Neural progenitor cell (in vitro differentiated cells): ENCODE data around the gene NDUFA8. TPM values are rescaled to one million over a fixed set of nuclear protein-coding genes. Genes with fewer than 3 reads are reported as not detected.
A peak's percentile ranks its signal among the peaks of the same experiment; 100 is the strongest.

Experiments
- DNase-seq: peaks from one replicate; pipeline ENCODE4 v3.0.0-alpha.2; 2016; ENCODE audit warnings: low spot score
- H2AFZ ChIP-seq: fragments of 200-600 bp; sonication (generic); replicated peaks from 2 replicates; pipeline ENCODE4 v1.6.1; 2016; ENCODE audit warnings: antibody characterized with exemption
- H3F3A ChIP-seq: fragments of 200-600 bp; sonication (generic); 2 replicates; pipeline ENCODE4 v1.6.1; 2016; ENCODE audit warnings: antibody characterized with exemption, low read depth
- H3K27ac ChIP-seq: fragments of 200-600 bp; sonication (generic); 2 replicates; pipeline ENCODE4 v1.5.1; 2016; ENCODE audit warnings: mild to moderate bottlenecking
- H3K27me3 ChIP-seq: fragments of 200-600 bp; sonication (generic); 2 replicates; pipeline ENCODE4 v1.6.1; 2016; ENCODE audit warnings: mild to moderate bottlenecking, moderate library complexity
- H3K36me3 ChIP-seq: fragments of 200-600 bp; sonication (generic); 2 replicates; pipeline ENCODE4 v1.5.1; 2016
- H3K4me1 ChIP-seq: fragments of 200-600 bp; sonication (generic); 2 replicates; pipeline ENCODE4 v1.6.1; 2016; ENCODE audit warnings: mixed run types
- H3K4me2 ChIP-seq: fragments of 200-600 bp; sonication (generic); 2 replicates; pipeline ENCODE4 v1.6.1; 2016
- H3K4me3 ChIP-seq: fragments of 200-600 bp; sonication (generic); 2 replicates; pipeline ENCODE4 v1.5.1; 2016
- H3K79me2 ChIP-seq: fragments of 200-600 bp; sonication (generic); 2 replicates; pipeline ENCODE4 v1.6.1; 2016; ENCODE audit warnings: low read depth
- H3K9ac ChIP-seq: fragments of 200-600 bp; sonication (generic); 2 replicates; pipeline ENCODE4 v1.6.1; 2016
- H3K9me3 ChIP-seq: fragments of 200-600 bp; sonication (generic); 2 replicates; pipeline ENCODE4 v1.5.1; 2016; ENCODE audit warnings: low read depth
- H4K20me1 ChIP-seq: fragments of 200-600 bp; sonication (generic); 2 replicates; pipeline ENCODE4 v1.6.1; 2016; ENCODE audit warnings: low read depth
- H3K27ac Mint-ChIP-seq: 3 replicates; pipeline ENCODE4 v1.8.0; 2021; ENCODE audit warnings: mixed read lengths
- H3K27me3 Mint-ChIP-seq: 2 replicates; pipeline ENCODE4 v1.8.0; 2022; ENCODE audit warnings: low read depth, mild to moderate bottlenecking, inconsistent platforms, moderate library complexity, mixed read lengths; ENCODE audit not compliant: insufficient read depth
- H3K36me3 Mint-ChIP-seq: 3 replicates; pipeline ENCODE4 v1.8.0; 2021; ENCODE audit warnings: mixed read lengths
- H3K4me1 Mint-ChIP-seq: 3 replicates; pipeline ENCODE4 v1.8.0; 2021; ENCODE audit warnings: mixed read lengths
- H3K4me3 Mint-ChIP-seq: 3 replicates; pipeline ENCODE4 v1.8.0; 2021; ENCODE audit warnings: mild to moderate bottlenecking, moderate library complexity, mixed read lengths
- H3K9me3 Mint-ChIP-seq: 3 replicates; pipeline ENCODE4 v1.8.0; 2020; ENCODE audit warnings: mixed read lengths
- CTCF ChIP-seq: fragments of 200-600 bp; sonication (generic); IDR thresholded peaks from 2 replicates; pipeline ENCODE4 v1.5.1; 2017; ENCODE audit warnings: antibody characterized with exemption, mild to moderate bottlenecking
- EZH2 ChIP-seq: fragments of 200-600 bp; sonication (generic); IDR thresholded peaks from 2 replicates; pipeline ENCODE4 v1.6.1; 2017; ENCODE audit warnings: antibody characterized with exemption, mild to moderate bottlenecking, moderate library complexity
- EZH2phosphoT487 ChIP-seq: fragments of 200-600 bp; sonication (generic); IDR thresholded peaks from 2 replicates; pipeline ENCODE4 v1.6.1; 2017; ENCODE audit warnings: antibody characterized with exemption
- total RNA-seq: library from RNA; depleted of rRNA; stranded (reverse); fragments of >200 nt; gene quantifications from 2 replicates; pipeline ENCODE4 v1.2.3, GENCODE V29; 2015; ENCODE audit warnings: low replicate concordance

Gene NDUFA8
- total RNA-seq, 1 donor from 2014 or later: 49.6 TPM

- Mint-ChIP-seq H3K27me3 (peaks cover 29% of the 10 kb centered on the region), H3K9me3 (no peaks in the 10 kb centered on the region)
- H3K4me2 ChIP-seq: no peak overlapping the region
These were observed 27.0 kb downstream of the NDUFA8 start for GRCh38 chr9:122132539-122132938.

GRCh38 chr9:122131401-122132001 lies 28.1 kb downstream of the NDUFA8 start:
- Histone ChIP-seq H2AFZ (no peak overlapping the region), H3K27ac (no peak overlapping the region), H3K4me1 (peaks cover 25% of the 10 kb centered on the region), H3K79me2 (no peaks in the 10 kb centered on the region), H3K4me2 (peak overlapping the region; percentile 62), H3K9ac (no peak overlapping the region), H3K36me3 (no peaks in the 10 kb centered on the region), H3K27me3 (peaks cover 100% of the 10 kb centered on the region), H3K9me3 (no peaks in the 10 kb centered on the region), H3K4me3 (no peak overlapping the region), H3F3A (peaks cover 4% of the 10 kb centered on the region), H4K20me1 (peaks cover 42% of the 10 kb centered on the region)
- H3K4me3 Mint-ChIP-seq: no peak overlapping the region
- no peaks in the 10 kb centered on the region for H3K36me3 Mint-ChIP-seq
- no peak for TF ChIP-seq CTCF
- no peak overlapping the region for H3K27ac Mint-ChIP-seq
- peaks cover 35% of the 10 kb centered on the region for H3K27me3 Mint-ChIP-seq
- peak; percentile 74 for DNase-seq
- H3K4me1 Mint-ChIP-seq: peaks cover 28% of the 10 kb centered on the region
- H3K9me3 Mint-ChIP-seq: no peaks in the 10 kb centered on the region

More at GRCh38 chr9:122132539-122132938, 27.0 kb downstream of the NDUFA8 start:
- H3K4me1 Mint-ChIP-seq: peaks cover 31% of the 10 kb centered on the region
- no peaks in the 10 kb centered on the region for H3K36me3 Mint-ChIP-seq
- Histone ChIP-seq H3K4me1 (peaks cover 19% of the 10 kb centered on the region), H4K20me1 (peaks cover 45% of the 10 kb centered on the region), H3K4me3 (no peak overlapping the region), H3K27me3 (peaks cover 100% of the 10 kb centered on the region), H3K9me3 (no peaks in the 10 kb centered on the region), H3K36me3 (no peaks in the 10 kb centered on the region), H3F3A (peaks cover 4% of the 10 kb centered on the region), H3K27ac (no peak overlapping the region), H2AFZ (no peak overlapping the region), H3K79me2 (no peaks in the 10 kb centered on the region), H3K9ac (no peak overlapping the region)
- TF ChIP-seq EZH2: no peak
- no peak for TF ChIP-seq CTCF
- TF ChIP-seq EZH2phosphoT487: no peak
- no peak overlapping the region for H3K4me3 Mint-ChIP-seq
- no peak for DNase-seq
- H3K27ac Mint-ChIP-seq: no peak overlapping the region

DNA sequence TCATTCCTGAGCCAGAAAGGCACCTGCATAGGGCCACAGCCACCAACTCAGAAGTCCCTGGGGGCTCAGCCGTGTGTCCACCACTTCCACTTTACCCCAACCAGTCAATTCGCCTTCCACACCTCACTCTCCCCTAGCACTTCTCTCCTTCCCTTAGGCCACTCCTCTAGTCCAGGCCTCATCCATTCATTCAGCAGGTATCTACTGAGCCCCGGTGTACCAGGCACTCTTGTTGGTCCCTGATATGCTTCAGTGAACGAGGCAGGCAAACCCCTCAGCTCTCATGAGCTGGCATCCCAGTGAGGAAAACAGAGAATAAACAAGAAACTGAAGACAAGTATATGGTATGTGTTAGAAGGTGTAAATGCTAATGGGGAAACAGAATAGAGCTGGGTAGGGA lies 28.7 kb downstream of the NDUFA8 start:
- no peaks in the 10 kb centered on the region for H3K79me2 ChIP-seq
- H3F3A ChIP-seq: peaks cover 4% of the 10 kb centered on the region
- H3K27ac ChIP-seq: no peak overlapping the region
- H3K4me3 ChIP-seq: no peak overlapping the region
- Mint-ChIP-seq H3K9me3 (no peaks in the 10 kb centered on the region), H3K27ac (no peak overlapping the region), H3K4me1 (peaks cover 35% of the 10 kb centered on the region), H3K27me3 (peaks cover 38% of the 10 kb centered on the region), H3K36me3 (no peaks in the 10 kb centered on the region), H3K4me3 (no peak overlapping the region)
- H3K4me1 ChIP-seq: peaks cover 29% of the 10 kb centered on the region
- H3K27me3 ChIP-seq: peaks cover 100% of the 10 kb centered on the region
- H3K9ac ChIP-seq: no peak overlapping the region
- TF ChIP-seq CTCF (no peak), EZH2phosphoT487 (no peak), EZH2 (no peak)
- no peak overlapping the region for H2AFZ ChIP-seq
- H3K9me3 ChIP-seq: no peaks in the 10 kb centered on the region
- DNase-seq: no peak
- peaks cover 40% of the 10 kb centered on the region for H4K20me1 ChIP-seq
- no peak overlapping the region for H3K4me2 ChIP-seq
- H3K36me3 ChIP-seq: no peaks in the 10 kb centered on the region
